Activated CD4-positive, alpha-beta T cell treated with anti-CD3 and anti-CD28 coated beads for 48 hours (primary cell): ENCODE results near the gene RAB8B.
"Not testable (repeated sequence)": the region's sequence is repeated elsewhere in the genome, so short reads cannot be mapped to it uniquely, and the experiment has no call there.

ENCODE experiments used
- DNase-seq: peaks from one replicate; pipeline ENCODE4 v3.0.0-alpha.2; 2020

The RAB8B gene

GRCh38 chr15:63210151-63211091, 21.0 kb downstream of the RAB8B start:
- DNase-seq = no peak

- DNase-seq = no peak
These were observed 21.7 kb downstream of the RAB8B start for GRCh38 chr15:63211092-63211490.

- DNase-seq = no peak
These were observed 22.1 kb downstream of the RAB8B start for GRCh38 chr15:63211549-63211948.

GRCh38 chr15:63212050-63213004, 22.9 kb downstream of the RAB8B start:
- DNase-seq = peak; percentile 22

GRCh38 chr15:63218100-63218808, 28.8 kb downstream of the RAB8B start:
- DNase-seq = no peak

GRCh38 chr15:63219196-63219710, 29.8 kb downstream of the RAB8B start:
- no peak for DNase-seq

GRCh38 chr15:63221346-63221745, 31.9 kb downstream of the RAB8B start:
- DNase-seq = no peak

GRCh38 chr15:63223463-63223862, 34.1 kb downstream of the RAB8B start:
- DNase-seq = no peak

GRCh38 chr15:63225381-63225780, 36.0 kb downstream of the RAB8B start:
- DNase-seq = no peak

GRCh38 chr15:63226155-63226883, 36.9 kb downstream of the RAB8B start:
- no peak for DNase-seq

GRCh38 chr15:63226966-63227401, 37.6 kb downstream of the RAB8B start:
- no peak for DNase-seq

GRCh38 chr15:63227689-63228088, 38.3 kb downstream of the RAB8B start:
- DNase-seq = no peak

- DNase-seq = no peak
These were observed 41.8 kb downstream of the RAB8B start for GRCh38 chr15:63231206-63231605.

GRCh38 chr15:63231706-63232105, 42.3 kb downstream of the RAB8B start:
- DNase-seq = no peak

GRCh38 chr15:63232405-63232804, 43.0 kb downstream of the RAB8B start:
- DNase-seq = no peak

- no peak for DNase-seq
These were observed 43.5 kb downstream of the RAB8B start for GRCh38 chr15:63232943-63233342.

GRCh38 chr15:63233667-63234423, 44.4 kb downstream of the RAB8B start:
- DNase-seq = no peak

- no peak for DNase-seq
These were observed 45.1 kb downstream of the RAB8B start for GRCh38 chr15:63234451-63234870.

GRCh38 chr15:63236272-63236671, 46.9 kb downstream of the RAB8B start:
- DNase-seq = no peak

GRCh38 chr15:63237086-63237485, 47.7 kb downstream of the RAB8B start:
- not testable (repeated sequence) for DNase-seq

GRCh38 chr15:63238171-63238570, 48.8 kb downstream of the RAB8B start:
- DNase-seq = no peak
